Head of caudate nucleus (tissue), 42 donors: ENCODE data around the gene SLC25A43.
A peak's percentile ranks its signal among the peaks of the same experiment; 100 is the strongest.
"Not testable (repeated sequence)": the region's sequence is repeated elsewhere in the genome, so short reads cannot be mapped to it uniquely, and the experiment has no call there.

Experiments
- DNase-seq, 42 donors: peaks; one replicate each; pipeline versions ENCODE4 v3.0.0 to v3.0.0-alpha.2; 2020 to 2021; ENCODE audit warnings: mixed read lengths in 7 of 42
- intact Hi-C: fragments of 100-400 bp; cut with DNase I; formaldehyde crosslinking; loops from one replicate; pipeline ENCODE4 v1.15.0; 2022

SLC25A43 gene

DNA sequence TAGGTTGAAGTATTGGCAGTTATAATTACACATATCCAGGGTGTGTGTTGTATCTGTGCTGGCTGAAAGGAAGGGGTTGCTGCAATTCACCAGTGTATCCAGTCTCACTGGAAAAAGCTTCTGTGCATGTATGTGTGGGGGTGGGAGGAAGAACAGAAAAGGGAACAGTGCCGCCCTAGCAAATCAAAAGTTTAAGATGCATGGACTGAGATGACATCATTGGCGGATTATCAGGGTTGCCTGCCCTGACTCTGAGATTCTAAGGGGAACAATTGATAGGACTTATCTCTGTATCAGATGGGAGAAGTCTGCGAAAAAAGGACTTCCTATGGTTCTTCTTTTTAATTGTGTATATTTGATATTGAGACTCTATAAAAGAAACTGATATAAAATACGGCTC lies 3.5 kb downstream of the SLC25A43 start:
- peak in 17 of 42 donors; percentile 4 to 61 (median 22) for DNase-seq
- intact Hi-C loops = no loop called here

DNA sequence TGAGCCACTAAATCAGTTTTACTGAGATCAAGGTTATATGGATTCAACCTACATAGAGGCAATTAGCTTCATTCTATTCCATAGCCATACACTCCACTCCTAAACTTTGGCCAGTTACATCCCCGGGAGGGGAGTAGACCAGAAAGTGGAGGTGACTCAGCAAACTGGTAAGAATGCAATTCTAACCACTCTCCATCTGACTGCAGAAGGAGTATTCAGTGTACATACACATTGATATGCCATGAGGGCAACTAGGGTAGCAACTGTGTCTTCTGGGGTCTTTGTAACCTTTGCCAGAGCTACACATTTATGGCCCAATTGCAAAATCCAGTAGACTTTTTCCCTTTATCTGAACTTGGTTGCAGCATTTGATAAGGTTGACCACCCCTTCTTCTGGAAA lies 7.6 kb downstream of the SLC25A43 start:
- no peak for DNase-seq
- intact Hi-C loops = no loop called here

DNA sequence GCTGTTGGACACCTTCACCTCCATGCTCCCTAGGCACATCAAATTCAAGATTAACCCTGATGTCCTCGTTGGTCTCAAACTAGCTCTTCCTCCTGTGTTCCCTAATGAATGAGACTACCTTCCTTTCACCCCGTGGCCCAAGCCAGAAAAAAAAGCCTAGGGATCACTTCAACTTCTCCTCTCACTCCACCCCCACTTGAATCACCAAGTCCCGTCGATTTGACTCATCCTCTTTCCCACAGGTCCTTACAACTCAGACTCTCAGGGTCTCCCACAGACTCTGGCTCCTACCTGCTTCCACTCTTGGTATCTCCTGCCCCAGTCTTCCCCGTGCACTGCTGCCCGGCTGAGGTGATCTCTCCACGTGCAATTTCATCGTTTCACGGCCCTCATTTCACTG lies 8.5 kb downstream of the SLC25A43 start:
- DNase-seq = no peak
- intact Hi-C loops = no loop called here

DNA sequence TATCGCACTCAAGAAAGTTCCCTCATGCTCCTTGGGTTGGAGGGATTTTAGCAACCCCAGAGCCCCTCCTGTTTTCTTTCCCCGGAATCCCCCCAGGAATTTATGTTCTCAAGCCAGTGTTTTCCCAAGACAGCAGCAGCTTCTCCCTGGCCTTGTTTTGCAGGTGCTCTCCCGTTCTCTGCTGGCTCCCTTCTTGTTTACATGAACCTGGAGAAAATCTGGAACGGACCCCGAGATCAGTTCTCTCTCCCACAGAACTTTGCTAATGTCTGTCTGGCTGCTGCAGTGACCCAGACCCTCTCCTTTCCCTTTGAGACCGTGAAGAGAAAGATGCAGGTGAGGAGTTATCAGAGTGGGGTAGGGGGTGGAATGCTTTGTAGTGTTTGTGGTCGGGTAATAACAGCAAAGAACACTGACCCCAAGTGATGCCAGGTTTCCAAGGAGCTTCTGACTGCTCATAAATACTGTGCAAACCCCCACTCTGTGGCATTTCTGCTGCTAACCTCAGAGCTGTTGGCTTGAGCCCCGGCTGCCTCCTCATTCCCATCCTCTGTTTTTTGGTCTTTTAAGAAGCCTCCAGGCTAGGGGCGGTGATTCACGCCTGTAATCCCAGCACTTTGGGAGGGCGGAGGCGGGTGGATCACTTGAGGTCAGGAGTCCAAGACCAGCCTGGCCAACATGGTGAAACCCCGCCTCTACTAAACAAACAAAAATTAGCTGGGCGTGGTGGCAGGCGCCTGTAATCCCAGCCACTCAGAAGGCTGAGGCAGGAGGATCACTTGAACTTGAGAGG lies 11.1 kb downstream of the SLC25A43 start:
- DNase-seq = peak in 9 of 42 donors; percentile 8 to 54 (median 15)
- intact Hi-C loops = no loop called here

DNA sequence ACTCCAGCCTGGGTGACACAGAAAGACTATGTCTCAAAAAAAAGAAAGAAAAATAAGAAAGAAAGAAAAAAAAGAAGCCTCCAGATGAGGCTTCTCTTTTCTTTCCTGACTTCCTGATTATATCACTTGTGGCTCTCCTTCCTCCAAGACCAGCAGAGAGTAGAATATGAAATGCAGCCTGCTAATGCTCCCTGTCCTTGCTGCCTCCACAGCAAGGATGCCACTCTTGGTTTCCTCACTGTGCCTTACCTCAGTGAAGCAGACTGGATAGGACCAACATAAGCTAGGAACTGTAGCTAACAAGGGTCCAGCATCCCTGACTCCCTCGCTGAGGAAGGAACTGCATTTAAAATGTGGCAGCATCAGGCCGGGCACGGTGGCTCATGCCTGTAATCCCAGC lies 11.7 kb downstream of the SLC25A43 start:
- intact Hi-C loops = no loop called here
- DNase-seq = no peak

DNA sequence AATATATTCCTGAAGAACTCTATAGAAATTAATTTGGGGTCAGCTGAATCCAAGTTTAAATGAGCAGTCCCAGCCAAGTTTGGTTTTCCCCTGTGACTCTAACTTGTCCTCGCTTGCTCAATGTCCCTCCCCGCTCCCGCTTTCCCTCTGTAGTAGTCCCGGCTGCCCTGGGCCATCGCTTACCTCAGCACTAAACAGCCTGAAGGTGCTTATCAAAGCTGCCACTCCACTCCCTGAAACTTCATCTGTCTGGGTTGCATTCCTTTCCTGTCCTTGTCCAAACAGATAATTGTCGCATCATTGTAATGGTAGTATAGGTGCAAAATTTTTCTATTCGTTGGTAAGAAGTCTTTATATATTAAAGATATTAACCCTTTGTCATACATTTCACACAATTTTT lies 12.8 kb downstream of the SLC25A43 start:
- intact Hi-C loops = no loop called here
- DNase-seq = no peak

DNA sequence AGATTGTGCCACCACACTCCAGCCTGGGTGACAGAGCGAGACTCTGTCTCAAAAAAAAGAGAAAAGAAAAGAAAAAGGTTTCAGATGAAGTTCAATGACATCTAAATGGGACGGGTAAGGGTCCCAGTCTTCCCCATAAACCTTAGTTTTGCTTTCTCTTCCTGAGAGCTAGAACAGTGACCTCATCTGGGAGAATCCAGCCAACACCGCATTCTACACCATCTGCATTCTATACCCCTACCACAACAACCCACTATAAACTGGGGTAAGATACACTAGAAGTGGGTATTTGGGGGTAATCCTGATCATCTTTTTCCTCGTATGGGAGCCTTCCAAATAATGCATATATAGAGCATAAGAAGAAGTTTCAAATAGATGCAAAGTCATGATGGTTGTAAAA lies 18.2 kb downstream of the SLC25A43 start:
- intact Hi-C loops = no loop called here

DNA sequence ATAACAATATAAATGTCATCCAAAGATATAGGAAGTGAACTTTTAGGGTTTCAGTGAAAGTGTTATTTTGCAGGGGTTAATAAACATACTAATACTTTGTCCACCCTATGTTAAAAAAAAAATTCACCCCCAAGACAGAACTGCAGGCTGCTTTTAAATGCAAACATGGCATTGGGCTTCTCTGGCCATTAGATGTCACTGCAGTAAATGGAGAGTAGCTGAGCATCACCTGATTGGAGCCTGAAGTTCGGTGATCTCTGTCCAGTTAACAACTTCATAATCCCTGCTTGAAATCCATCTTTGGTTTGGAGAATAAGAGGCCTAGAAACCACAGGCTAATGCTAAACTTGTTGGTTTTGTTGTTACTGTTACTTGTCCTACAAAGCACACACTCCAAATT lies 18.7 kb downstream of the SLC25A43 start:
- intact Hi-C loops = no loop called here
- peak in 1 of 42 donors; percentile 14 for DNase-seq

More for the DNA sequence above, 18.2 kb downstream of the SLC25A43 start:
- no peak for DNase-seq

DNA sequence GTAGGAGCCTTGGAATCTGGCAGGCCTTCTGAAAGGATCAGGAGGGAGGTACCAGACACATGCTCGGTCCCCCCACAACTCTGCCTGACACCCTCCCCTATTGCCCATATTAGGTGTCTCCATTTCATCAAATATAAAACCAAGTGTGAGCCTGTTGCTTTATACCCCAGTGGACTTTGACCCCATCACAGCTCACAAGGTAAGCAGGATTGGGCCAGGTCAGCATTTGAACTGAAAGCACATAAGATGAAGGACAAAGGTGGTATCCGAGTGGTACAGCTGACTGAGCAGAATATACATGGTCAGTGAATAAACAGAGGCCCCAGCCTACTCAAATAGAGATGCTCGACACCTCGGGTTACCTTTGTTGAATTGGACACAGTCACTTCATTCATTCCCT lies 20.0 kb downstream of the SLC25A43 start:
- DNase-seq = no peak
- intact Hi-C loops = no loop called here

DNA sequence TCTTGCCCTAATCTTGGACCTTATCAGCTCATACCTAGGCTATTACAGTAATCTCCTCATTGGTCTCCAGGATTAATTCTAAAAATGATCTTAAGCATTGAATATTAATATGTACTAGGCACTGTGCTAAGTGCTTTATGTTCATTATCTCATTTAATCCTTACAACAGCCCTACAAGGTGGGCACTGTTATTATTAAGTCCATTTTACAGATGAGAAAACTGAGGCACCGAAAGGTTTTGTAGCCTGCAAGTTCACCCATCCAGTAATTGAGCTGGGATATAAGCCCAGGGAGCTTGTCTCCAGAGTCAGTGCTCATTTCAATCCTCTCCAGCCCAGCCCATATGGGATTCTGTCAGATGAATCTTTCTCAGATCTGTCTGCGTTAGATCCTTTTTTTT lies 20.8 kb downstream of the SLC25A43 start:
- intact Hi-C loops = no loop called here
- DNase-seq = no peak

DNA sequence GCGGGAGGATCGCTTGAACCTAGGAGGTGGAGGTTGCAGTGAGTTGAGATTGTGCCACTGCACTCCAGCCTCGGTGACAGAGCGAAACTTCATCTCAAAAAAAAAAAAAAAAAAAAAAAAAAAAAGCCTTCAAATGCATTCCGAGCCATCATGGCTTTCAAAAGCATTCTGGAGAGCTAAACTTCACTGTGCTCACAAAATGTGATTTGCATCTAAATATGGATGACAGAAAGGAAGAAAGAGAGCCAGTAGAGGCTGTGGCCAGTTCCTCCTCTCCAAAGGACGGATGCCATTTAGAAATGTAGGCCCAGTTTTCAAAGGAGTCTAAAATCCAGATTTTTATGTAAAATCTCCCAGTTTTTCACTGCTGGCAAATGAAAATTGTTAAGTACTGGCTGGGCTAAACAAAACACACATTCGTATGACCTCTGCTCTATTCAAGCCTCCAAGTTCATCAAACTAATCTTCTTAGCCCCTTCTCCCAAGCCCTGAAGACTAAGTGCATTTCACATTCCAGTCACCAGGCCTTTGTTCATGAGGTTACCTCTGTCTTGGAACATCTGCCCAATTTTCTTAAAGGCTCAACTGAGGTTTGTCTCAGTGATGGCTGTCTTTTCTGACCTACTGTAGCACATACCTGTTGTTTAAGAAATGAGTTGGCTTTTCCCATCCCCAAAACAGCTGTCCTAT lies 22.0 kb downstream of the SLC25A43 start:
- intact Hi-C loops = no loop called here
- no peak for DNase-seq

DNA sequence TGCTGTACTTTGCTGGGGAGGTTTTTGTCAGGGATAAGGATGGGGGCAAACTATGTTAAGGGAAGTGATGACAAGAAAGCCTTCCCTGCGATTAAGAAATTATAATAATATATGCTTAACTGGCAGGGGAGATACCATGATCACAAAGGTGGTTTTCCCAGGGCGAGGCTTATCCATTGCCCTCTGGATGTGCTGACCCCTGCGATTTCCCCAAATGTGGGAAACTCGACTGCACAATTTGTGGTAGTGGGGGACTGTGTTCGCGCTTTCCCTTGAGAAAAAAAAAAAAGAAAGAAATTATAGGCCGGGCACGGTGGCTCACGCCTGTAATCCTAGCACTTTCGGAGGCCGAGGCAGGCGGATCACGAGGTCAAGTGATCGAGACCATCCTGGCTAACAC lies 24.5 kb downstream of the SLC25A43 start:
- intact Hi-C loops = no loop called here
- DNase-seq = no peak

DNA sequence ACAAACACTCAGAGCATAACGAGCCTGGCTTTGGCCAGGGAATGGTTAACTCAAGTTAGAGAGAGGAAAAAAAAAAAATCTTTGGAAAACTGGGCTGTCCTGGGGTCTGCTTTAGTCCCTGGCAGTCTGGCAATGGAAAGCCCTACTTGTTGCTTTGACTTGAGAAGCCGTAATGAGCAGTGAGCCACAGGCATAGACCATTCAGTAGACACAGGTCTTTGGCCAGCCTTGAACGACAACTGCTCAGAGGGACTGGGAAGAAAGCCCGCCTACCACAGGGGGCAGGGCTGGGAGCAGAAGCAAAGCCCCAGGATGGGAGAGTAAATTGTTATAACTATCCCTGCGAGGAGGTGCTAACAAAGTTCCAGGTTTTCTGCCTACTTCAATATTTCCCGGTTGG lies 25.9 kb downstream of the SLC25A43 start:
- intact Hi-C loops = no loop called here
- DNase-seq = peak in 9 of 42 donors; percentile 2 to 42 (median 12)

DNA sequence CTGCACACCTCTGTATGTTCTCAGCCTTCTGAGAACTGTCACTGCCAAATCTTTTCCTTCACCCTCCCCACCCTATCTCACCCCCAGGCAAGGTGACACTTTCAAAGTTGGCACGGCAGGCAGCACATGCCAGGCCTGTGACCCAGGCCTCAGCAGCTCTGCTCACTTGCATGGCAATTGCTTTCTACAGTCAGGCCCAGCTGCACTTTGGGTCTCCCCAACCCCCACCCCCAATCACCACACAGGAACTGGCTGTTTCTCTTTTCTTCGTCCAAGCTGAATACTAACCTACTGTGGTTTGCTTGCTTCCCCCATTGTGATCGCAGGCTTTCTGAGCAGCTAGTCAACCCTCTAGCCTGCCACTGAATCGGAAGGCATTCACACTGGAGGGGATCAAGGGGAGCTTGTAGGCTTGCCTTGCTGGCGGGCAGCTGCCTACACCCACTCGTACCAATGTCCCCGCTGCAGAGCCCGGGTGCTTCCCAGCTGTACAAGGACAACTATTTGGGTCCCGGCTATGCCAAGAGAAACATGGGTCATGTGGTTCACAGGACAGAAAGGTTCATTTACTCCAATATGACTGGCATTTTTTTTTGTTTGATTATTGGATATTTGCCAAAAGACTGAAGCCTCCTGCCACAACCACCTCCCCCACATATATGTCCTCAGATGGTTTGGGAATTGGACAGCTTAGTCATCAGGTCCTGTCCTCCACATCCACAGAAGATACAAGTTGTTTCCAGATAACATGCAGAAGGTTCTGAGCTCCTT lies 28.1 kb downstream of the SLC25A43 start:
- intact Hi-C loops = no loop called here
- peak in 35 of 42 donors; percentile 6 to 50 (median 21) for DNase-seq

DNA sequence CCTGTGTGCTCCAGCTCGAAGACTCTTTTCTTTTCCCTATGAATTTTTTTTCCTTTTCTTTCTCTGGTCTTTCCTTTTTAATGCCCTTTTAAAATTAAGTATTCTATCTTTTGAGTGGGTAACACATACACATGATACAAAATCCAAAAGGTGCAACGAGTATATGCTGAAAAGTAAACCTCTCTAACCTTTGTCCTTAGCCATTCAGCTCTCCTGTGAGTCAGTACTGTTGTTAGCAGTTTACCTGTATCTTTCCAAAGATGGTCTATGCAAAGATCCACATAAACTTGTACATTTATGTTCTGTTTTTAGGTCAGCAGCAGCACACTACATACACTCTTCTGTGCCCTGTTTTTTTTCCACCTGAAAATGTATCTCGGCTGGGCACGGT lies 28.7 kb downstream of the SLC25A43 start:
- DNase-seq = no peak
- intact Hi-C loops = no loop called here

DNA sequence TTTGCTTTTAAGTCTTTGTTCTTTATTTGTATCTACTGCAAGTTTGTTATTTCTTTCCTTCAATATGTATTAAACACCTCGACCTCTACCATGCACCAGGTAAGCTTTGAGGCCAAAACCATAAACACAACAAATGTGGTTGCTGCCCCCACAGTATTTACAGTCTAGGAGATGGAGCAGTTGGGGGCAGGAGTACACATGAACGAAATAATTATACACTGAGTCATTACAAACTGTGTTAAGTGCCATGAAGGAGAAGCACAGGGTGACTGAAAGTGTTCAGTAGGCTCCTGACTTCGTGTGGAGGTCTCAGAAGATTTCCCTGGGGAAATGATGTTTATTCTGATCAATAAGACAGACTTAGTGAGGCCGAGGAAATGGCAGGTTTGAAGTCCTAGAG lies 30.3 kb downstream of the SLC25A43 start:
- DNase-seq = no peak
- intact Hi-C loops = no loop called here

DNA sequence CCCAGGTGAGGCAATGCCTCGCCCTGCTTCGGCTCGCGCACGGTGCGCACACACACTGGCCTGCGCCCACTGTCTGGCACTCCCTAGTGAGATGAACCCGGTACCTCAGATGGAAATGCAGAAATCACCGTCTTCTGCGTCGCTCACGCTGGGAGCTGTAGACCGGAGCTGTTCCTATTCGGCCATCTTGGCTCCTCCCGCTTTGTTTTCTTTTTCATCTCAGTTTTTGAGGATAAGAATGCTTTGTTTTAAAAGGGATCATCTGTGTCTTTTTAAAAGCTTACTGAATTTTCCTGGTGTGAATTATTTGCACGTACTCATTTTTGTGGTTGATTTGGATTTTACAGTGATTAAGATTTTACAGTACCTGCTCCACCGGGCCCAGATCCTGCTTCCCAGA lies 42.2 kb downstream of the SLC25A43 start:
- intact Hi-C loops, DNase-seq: not testable (repeated sequence)

DNA sequence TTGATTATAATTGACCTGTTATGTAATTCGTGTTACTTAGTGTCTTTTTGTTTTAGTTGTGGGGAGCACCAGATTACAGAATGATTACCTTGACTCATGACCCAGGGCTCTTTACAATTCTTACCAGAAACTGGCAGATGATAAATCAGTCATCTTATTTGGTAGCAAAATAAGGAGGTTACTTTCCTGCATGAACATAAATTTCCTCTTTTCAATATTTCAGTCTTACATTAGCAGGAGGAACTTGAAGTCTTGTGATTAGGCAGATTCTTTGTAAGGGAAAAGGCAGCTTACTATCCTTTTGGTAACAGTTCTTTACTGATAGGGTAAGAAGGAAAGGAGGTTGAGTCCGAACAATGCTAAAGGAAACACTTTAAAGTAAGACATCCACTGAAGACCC lies 43.1 kb downstream of the SLC25A43 start:
- no peak for DNase-seq
- intact Hi-C loops = no loop called here

DNA sequence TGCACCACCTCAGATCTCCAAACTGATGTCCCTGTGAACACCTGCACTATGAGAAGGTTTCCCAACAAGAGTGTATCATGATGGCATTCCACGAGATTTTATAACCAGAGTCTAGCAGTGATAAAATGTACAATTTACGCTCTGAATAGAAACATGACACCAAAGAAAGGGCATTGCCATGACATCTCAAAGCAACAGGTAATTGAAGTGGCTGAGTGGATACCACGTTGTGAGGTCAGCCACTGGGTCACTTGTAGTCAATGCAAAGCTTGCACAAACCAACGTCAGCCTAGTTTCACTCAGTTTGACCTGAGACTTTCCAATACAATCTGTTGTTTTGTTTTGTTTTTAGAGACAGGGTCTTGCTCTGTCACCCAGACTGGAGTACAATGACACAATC lies 54.1 kb downstream of the SLC25A43 start:
- intact Hi-C loops = no loop called here
- no peak for DNase-seq

DNA sequence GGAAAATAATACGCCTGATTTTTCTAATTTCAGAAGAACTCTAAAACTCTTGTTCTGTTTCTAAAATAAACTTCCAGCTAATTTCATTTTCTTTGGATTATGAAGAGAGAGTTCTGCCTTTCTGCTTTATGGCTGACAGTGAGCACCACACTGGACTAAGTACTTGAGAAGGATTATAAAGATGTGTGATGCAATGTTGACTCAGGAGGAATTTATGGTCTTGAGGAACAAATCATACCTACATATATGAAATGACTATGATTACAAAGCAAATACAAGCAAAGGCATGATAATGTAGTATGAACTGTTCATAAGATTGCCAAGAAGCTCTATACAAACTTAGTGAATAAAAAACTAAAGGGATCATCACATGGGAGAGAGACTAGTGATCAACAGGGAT lies 56.1 kb downstream of the SLC25A43 start:
- intact Hi-C loops = no loop called here
- DNase-seq = no peak
